ENCODE results near the gene SRSF9.

SRSF9 gene

DNA sequence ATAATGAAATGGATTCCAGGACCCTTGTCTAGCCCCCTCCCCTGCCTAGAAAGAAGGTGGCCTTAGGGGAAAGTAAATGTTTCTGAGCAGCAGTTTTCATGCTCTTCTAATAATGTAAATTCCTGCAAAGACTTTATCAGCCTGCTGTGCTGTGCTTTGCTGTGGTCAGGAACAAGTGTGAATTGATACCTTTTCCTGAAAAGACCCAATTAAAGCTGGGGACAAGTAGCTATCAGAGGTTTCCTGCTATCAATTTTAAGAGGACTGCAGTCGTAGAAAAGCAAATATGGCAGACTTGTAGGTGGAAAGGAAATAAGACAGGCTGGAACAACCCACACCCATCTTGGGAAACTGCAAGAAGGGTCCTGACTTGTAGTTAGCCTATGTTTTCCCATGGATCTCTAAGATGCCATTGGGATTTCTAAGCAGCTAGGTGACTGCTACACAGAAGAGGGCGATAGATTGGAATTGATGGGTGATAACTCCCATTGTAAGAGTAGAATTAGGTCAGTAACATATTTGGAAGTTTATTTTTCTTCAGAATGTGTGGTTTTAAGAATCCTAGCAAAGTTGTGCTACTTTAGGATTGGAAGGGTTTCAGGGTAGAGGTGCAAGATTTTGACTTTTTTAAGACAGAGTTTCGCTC is 29.4 kb upstream of the SRSF9 start:
- TF ChIP-seq CTCF (IDR thresholded peaks at IDR 0.05; ENCODE audit: extremely low read depth, insufficient read depth, missing control alignments) = no peak
- in situ Hi-C loops (cut with MboI; ENCODE audit: low pct_unique_long_range_greater_than_20kb, low sequenced_read_pairs, unreplicated experiment) = no loop called here
- no peak for DNase-seq (ENCODE audit: low spot score)

DNA sequence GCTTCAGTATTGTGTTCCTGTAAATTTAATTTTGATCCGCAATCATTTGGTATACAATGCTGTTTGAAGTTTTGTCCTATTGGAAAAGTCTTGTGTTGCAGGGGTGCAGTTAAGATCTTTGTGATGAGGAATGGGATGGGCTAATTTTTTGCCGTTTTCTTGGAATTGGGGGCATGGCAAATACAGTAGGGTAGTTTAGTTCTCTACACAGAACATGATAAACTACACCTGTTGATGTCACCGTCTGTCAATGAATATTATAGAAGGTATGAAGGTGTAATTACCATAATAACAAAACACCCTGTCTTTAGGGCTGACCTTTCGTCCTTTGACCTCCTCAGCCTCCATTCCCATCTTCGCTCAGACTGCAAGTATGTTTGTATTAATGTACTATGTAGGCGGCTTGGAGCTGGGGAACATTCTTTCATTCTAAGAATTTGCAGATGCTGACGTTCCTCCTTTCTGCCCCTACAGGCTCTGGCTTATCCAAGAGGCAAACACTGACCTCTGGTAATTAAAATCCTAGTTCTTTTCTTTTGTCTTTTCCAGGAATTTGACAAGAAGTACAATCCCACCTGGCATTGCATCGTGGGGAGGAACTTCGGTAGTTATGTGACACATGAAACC is 28.1 kb upstream of the SRSF9 start:
- DNase-seq (ENCODE audit: low spot score) = no peak
- in situ Hi-C loops (cut with MboI; ENCODE audit: low pct_unique_long_range_greater_than_20kb, low sequenced_read_pairs, unreplicated experiment) = no loop called here
- TF ChIP-seq CTCF (IDR thresholded peaks at IDR 0.05; ENCODE audit: extremely low read depth, insufficient read depth, missing control alignments) = no peak

GRCh38 chr12:120496413-120497340 is 27.1 kb upstream of the SRSF9 start:
- in situ Hi-C loops (cut with MboI; ENCODE audit: low pct_unique_long_range_greater_than_20kb, low sequenced_read_pairs, unreplicated experiment) = no loop called here
- TF ChIP-seq CTCF (IDR thresholded peaks at IDR 0.05; ENCODE audit: extremely low read depth, insufficient read depth, missing control alignments) = peak; percentile 40
- DNase-seq (ENCODE audit: low spot score) = peak; percentile 71

- peak; percentile 98 for DNase-seq (ENCODE audit: low spot score)
- TF ChIP-seq CTCF (IDR thresholded peaks at IDR 0.05; ENCODE audit: extremely low read depth, insufficient read depth, missing control alignments) = no peak
- in situ Hi-C loops (cut with MboI; ENCODE audit: low pct_unique_long_range_greater_than_20kb, low sequenced_read_pairs, unreplicated experiment) = no loop called here
Measured at GRCh38 chr12:120495731-120496412, 26.3 kb upstream of the SRSF9 start, which contains the start of gene DYNLL1. Gene DYNLL1 (plus strand): TSS chr12:120496113. CDS start chr12:120496422, 309 bp downstream.

- DNase-seq (ENCODE audit: low spot score) = no peak
- no peak for TF ChIP-seq CTCF (IDR thresholded peaks at IDR 0.05; ENCODE audit: extremely low read depth, insufficient read depth, missing control alignments)
- in situ Hi-C loops (cut with MboI; ENCODE audit: low pct_unique_long_range_greater_than_20kb, low sequenced_read_pairs, unreplicated experiment) = no loop called here
Measured at GRCh38 chr12:120495186-120495730, 25.7 kb upstream of the SRSF9 start.

Data from GM13977 (cell line).